ENCODE data around the gene EXOC4.

DNA sequence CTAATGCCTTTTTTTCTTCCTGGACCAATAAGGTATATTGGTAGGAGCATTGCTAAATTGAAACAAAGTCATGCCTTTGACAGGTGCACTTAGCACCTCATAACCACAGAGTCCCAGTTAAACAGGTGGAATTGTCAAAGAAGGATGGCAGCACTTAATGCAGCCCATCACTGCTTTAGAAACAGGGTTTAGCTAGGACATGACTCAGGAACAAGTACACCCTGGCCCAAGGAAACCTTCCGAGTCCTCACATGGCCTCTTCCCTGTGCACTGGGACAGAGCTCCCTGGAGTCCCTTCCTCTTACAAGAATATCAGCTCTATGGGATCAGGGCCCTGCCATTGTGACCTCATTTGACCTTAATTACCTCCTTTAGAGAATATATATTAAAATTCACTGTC lies 382.7 kb downstream of the EXOC4 start:
- no peak for TF ChIP-seq EP300 (IDR thresholded peaks at IDR 0.05; ENCODE audit: borderline replicate concordance in 1 of 2, low read depth in 2 of 2, low read length in 2 of 2)
- no peak for TF ChIP-seq CTCF (IDR thresholded peaks at IDR 0.05; ENCODE audit: control extremely low read depth in 1 of 3, insufficient read depth in 1 of 3, low read depth in 1 of 3, low read length in 3 of 3)
- no peak for TF ChIP-seq POLR2AphosphoS5 (IDR thresholded peaks at IDR 0.05; ENCODE audit: low read depth, low read length)
- TF ChIP-seq CBX8 (IDR thresholded peaks at IDR 0.05; ENCODE audit: borderline replicate concordance, low read depth, low read length): no peak
- TF ChIP-seq POLR2A (IDR thresholded peaks at IDR 0.05; ENCODE audit: control extremely low read depth in 1 of 2, low read depth in 2 of 2, low read length in 2 of 2): no peak
